ENCODE measurements around the gene ZG16. TPM values are rescaled to one million over a fixed set of nuclear protein-coding genes. Genes with fewer than 3 reads are reported as not detected.

Gene ZG16
- total and polyA plus RNA-seq, 9 of the 15 experiments (the other 6 are each of a cell fraction or from before 2014, with no cell fraction given) = 0.04 TPM; not detected in 8

- no peak for TF ChIP-seq FOXO4 (CRISPR knock-in tag; IDR thresholded peaks at IDR 0.05)
- no peak for TF ChIP-seq SREBF1 (IDR thresholded peaks at IDR 0.05; ENCODE audit: borderline replicate concordance, low read depth, low read length)
- TF ChIP-seq YY1 (IDR thresholded peaks at IDR 0.05; ENCODE audit: borderline replicate concordance in 1 of 3, control insufficient read depth in 1 of 3, extremely low read depth in 1 of 3, insufficient read depth in 3 of 3, insufficient read length in 1 of 3, insufficient replicate concordance in 2 of 3, low read depth in 1 of 3, low read length in 2 of 3) = peak; percentile 27 to 78 (median 72)
- peak; percentile 87 for TF ChIP-seq CBX1 (IDR thresholded peaks at IDR 0.05; ENCODE audit: low read depth)
- TF ChIP-seq, protein P1, sequence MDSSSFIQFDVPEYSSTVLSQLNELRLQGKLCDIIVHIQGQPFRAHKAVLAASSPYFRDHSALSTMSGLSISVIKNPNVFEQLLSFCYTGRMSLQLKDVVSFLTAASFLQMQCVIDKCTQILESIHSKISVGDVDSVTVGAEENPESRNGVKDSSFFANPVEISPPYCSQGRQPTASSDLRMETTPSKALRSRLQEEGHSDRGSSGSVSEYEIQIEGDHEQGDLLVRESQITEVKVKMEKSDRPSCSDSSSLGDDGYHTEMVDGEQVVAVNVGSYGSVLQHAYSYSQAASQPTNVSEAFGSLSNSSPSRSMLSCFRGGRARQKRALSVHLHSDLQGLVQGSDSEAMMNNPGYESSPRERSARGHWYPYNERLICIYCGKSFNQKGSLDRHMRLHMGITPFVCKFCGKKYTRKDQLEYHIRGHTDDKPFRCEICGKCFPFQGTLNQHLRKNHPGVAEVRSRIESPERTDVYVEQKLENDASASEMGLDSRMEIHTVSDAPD (CRISPR knock-in tag; IDR thresholded peaks at IDR 0.05) = no peak
- no peak for TF ChIP-seq ZNF76 (CRISPR knock-in tag; IDR thresholded peaks at IDR 0.05; ENCODE audit: borderline replicate concordance)
- no peak; the same call in 1 of the 2 replicates for TF ChIP-seq MTA3 (IDR thresholded peaks at IDR 0.05; ENCODE audit: borderline replicate concordance)
- TF ChIP-seq TARDBP (IDR thresholded peaks at IDR 0.05) = 0 out of 2 replicates have a peak, but pooled peaks have one; percentile 53
- no peak for TF ChIP-seq HLTF (IDR thresholded peaks at IDR 0.05)
- no peak for TF ChIP-seq U2AF1 (optimal IDR thresholded peaks at IDR 0.05; ENCODE audit: low read depth, low read length)
- TF ChIP-seq, protein P2, sequence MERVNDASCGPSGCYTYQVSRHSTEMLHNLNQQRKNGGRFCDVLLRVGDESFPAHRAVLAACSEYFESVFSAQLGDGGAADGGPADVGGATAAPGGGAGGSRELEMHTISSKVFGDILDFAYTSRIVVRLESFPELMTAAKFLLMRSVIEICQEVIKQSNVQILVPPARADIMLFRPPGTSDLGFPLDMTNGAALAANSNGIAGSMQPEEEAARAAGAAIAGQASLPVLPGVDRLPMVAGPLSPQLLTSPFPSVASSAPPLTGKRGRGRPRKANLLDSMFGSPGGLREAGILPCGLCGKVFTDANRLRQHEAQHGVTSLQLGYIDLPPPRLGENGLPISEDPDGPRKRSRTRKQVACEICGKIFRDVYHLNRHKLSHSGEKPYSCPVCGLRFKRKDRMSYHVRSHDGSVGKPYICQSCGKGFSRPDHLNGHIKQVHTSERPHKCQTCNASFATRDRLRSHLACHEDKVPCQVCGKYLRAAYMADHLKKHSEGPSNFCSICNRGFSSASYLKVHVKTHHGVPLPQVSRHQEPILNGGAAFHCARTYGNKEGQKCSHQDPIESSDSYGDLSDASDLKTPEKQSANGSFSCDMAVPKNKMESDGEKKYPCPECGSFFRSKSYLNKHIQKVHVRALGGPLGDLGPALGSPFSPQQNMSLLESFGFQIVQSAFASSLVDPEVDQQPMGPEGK (CRISPR knock-in tag; IDR thresholded peaks at IDR 0.05; ENCODE audit: borderline replicate concordance) = no peak
- 0 out of 2 replicates have a peak, but pooled peaks have one; percentile 19 for TF ChIP-seq ARID1B (IDR thresholded peaks at IDR 0.05)
- no peak for TF ChIP-seq SLC30A9 (CRISPR knock-in tag; IDR thresholded peaks at IDR 0.05)
- TF ChIP-seq ZNF316 (IDR thresholded peaks at IDR 0.05) = peak; percentile 91
- no peak for TF ChIP-seq BRF1 (IDR thresholded peaks at IDR 0.05; ENCODE audit: borderline replicate concordance, extremely low read depth, insufficient read length)
- no peak for TF ChIP-seq ZNF444 (CRISPR knock-in tag; IDR thresholded peaks at IDR 0.05)
- no peak for TF ChIP-seq ZNF274 (IDR thresholded peaks at IDR 0.05; ENCODE audit: borderline replicate concordance, low read depth, low read length)
- no peak for TF ChIP-seq ZNF707 (CRISPR knock-in tag; conservative IDR thresholded peaks at IDR 0.05)
- no peak for TF ChIP-seq ZNF212 (CRISPR knock-in tag; IDR thresholded peaks at IDR 0.05)
- TF ChIP-seq DDX20 (tag; IDR thresholded peaks at IDR 0.05; ENCODE audit: low read depth) = no peak
- TF ChIP-seq RFX1 (IDR thresholded peaks at IDR 0.05) = no peak
- no peak for TF ChIP-seq TCF7L2 (IDR thresholded peaks at IDR 0.05; ENCODE audit: low read depth, low read length)
- no peak for TF ChIP-seq MCM7 (IDR thresholded peaks at IDR 0.05)
- no peak for TF ChIP-seq GATAD2A (IDR thresholded peaks at IDR 0.05)
- 0 out of 2 replicates have a peak, but pooled peaks have one; percentile 30 for TF ChIP-seq MIER1 (IDR thresholded peaks at IDR 0.05; ENCODE audit: low read depth)
- TF ChIP-seq ZFX (CRISPR knock-in tag; IDR thresholded peaks at IDR 0.05) = peak; percentile 39; the same call in 1 of the 2 replicates
- TF ChIP-seq KLF16 (IDR thresholded peaks at IDR 0.05) = no peak
Measured at GRCh38 chr16:29784901-29785500, 6.9 kb downstream of the ZG16 start (continued).
